Uterus (tissue), 2 donors: ENCODE data around the gene SRA1.

Experiments
- POLR2A ChIP-seq, 2 donors: fragments of 450-650 bp; IDR thresholded peaks; one replicate each; pipeline ENCODE4 v1.6.1; 2016; ENCODE audit warnings: antibody characterized with exemption in 2 of 2, mild to moderate bottlenecking in 1 of 2, moderate library complexity in 1 of 2
- TF ChIP-seq, protein P1 (sequence below), 4 experiments: fragments of 200-600 bp in 2 of 4; fragments of 450-650 bp in 2 of 4; sonication (generic) in 2 of 4; IDR thresholded peaks; one replicate each; pipeline ENCODE4 v1.5.1; 2016 to 2019; ENCODE audit warnings: antibody characterized with exemption in 4 of 4, mild to moderate bottlenecking in 2 of 4, moderate library complexity in 1 of 4

GRCh38 chr5:140554454-140554853 is 2.8 kb downstream of the SRA1 start:
- TF ChIP-seq POLR2A (IDR thresholded peaks at IDR 0.05), result no peak
- TF ChIP-seq, protein P1, sequence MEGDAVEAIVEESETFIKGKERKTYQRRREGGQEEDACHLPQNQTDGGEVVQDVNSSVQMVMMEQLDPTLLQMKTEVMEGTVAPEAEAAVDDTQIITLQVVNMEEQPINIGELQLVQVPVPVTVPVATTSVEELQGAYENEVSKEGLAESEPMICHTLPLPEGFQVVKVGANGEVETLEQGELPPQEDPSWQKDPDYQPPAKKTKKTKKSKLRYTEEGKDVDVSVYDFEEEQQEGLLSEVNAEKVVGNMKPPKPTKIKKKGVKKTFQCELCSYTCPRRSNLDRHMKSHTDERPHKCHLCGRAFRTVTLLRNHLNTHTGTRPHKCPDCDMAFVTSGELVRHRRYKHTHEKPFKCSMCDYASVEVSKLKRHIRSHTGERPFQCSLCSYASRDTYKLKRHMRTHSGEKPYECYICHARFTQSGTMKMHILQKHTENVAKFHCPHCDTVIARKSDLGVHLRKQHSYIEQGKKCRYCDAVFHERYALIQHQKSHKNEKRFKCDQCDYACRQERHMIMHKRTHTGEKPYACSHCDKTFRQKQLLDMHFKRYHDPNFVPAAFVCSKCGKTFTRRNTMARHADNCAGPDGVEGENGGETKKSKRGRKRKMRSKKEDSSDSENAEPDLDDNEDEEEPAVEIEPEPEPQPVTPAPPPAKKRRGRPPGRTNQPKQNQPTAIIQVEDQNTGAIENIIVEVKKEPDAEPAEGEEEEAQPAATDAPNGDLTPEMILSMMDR (IDR thresholded peaks at IDR 0.05), result no peak
